ENCODE data around the gene CXCL1.

Gene CXCL1

DNA sequence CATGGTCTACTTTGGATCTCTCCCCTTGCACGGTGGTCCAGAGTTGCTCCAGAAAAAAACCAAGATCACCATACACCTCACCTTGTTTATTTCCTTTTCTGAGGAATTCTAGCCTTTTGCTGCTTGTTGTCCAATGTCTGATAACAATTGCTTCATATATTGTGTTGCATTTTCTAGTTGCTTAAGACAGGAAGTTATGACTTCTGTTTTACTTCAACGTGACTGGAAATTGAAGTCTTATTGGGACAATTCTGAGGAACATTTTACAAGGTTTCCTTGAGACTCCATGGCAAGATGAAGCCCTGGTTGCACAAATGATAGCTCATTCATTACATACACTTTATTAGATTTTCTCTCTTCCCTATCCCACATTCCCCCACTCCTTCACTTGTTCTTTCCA is 5.2 kb downstream of the CXCL1 start:
- Histone ChIP-seq H3K9ac (ENCODE audit: insufficient read length) (no peak overlapping the region), H3K27ac (no peak overlapping the region), H3K9me3 (ENCODE audit: low read depth, low read length) (no peaks in the 10 kb centered on the region), H3K4me3 (no peak overlapping the region), H3K36me3 (ENCODE audit: insufficient read depth, low read length) (no peaks in the 10 kb centered on the region)
- DNase-seq (ENCODE audit: low read depth, low spot score): no peak
- TF ChIP-seq EZH2 (IDR thresholded peaks at IDR 0.05) (no peak), FOXP2 (optimal IDR thresholded peaks at IDR 0.05; ENCODE audit: control extremely low read depth, extremely low read length, insufficient read depth) (no peak), POLR2AphosphoS5 (IDR thresholded peaks at IDR 0.05; ENCODE audit: borderline replicate concordance, low read depth, low read length) (no peak)

DNA sequence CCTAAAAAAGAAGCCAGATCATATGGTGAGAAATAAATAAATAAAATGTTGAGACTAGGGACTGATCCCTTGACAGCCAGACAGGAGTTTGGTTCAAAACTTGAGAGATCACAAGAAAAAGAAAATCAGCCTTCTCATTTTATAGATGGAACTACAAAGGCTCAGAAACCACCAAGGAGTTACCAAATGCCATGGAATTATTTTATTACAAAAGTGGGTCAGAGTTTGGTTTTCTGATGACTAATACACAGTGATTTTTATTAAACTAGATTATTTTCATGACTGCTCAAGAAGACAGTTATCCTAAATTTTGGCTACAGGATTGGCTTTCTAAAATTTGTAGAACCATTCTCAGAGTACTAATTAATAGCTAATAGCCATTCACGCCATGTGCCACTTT is 6.2 kb downstream of the CXCL1 start:
- TF ChIP-seq EZH2 (IDR thresholded peaks at IDR 0.05) (no peak), FOXP2 (optimal IDR thresholded peaks at IDR 0.05; ENCODE audit: control extremely low read depth, extremely low read length, insufficient read depth) (no peak), POLR2AphosphoS5 (IDR thresholded peaks at IDR 0.05; ENCODE audit: borderline replicate concordance, low read depth, low read length) (no peak)
- H3K36me3 ChIP-seq (ENCODE audit: insufficient read depth, low read length): no peaks in the 10 kb centered on the region
- no peak overlapping the region for H3K4me3 ChIP-seq
- no peak overlapping the region for H3K9ac ChIP-seq (ENCODE audit: insufficient read length)
- DNase-seq (ENCODE audit: low read depth, low spot score): no peak
- H3K9me3 ChIP-seq (ENCODE audit: low read depth, low read length): no peaks in the 10 kb centered on the region
- no peak overlapping the region for H3K27ac ChIP-seq

DNA sequence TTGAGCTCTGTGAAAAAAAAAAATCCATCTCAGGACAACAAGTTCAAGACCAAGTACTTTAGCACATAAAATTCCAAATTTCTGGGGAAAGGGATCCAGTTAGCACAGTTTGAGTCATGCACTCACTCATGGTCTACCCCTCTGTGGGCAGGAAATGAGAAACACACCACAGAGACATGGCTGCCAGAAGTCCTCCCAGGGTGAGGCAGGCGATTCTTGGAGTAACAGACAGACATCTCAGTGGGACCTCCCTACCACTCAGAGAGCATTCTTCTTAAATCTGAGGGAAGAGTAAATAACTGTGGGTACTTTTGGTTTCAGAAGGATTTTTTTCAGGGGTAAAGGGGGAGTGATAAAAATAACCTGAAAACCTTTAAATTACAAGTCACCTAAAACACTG is 14.1 kb downstream of the CXCL1 start:
- no peak overlapping the region for H3K4me3 ChIP-seq
- H3K36me3 ChIP-seq (ENCODE audit: insufficient read depth, low read length): no peaks in the 10 kb centered on the region
- H3K9me3 ChIP-seq (ENCODE audit: low read depth, low read length): no peaks in the 10 kb centered on the region
- no peak for DNase-seq (ENCODE audit: low read depth, low spot score)
- TF ChIP-seq POLR2AphosphoS5 (IDR thresholded peaks at IDR 0.05; ENCODE audit: borderline replicate concordance, low read depth, low read length): no peak
- TF ChIP-seq EZH2 (IDR thresholded peaks at IDR 0.05): no peak
- no peak for TF ChIP-seq FOXP2 (optimal IDR thresholded peaks at IDR 0.05; ENCODE audit: control extremely low read depth, extremely low read length, insufficient read depth)
- H3K9ac ChIP-seq (ENCODE audit: insufficient read length): no peak overlapping the region
- no peak overlapping the region for H3K27ac ChIP-seq

DNA sequence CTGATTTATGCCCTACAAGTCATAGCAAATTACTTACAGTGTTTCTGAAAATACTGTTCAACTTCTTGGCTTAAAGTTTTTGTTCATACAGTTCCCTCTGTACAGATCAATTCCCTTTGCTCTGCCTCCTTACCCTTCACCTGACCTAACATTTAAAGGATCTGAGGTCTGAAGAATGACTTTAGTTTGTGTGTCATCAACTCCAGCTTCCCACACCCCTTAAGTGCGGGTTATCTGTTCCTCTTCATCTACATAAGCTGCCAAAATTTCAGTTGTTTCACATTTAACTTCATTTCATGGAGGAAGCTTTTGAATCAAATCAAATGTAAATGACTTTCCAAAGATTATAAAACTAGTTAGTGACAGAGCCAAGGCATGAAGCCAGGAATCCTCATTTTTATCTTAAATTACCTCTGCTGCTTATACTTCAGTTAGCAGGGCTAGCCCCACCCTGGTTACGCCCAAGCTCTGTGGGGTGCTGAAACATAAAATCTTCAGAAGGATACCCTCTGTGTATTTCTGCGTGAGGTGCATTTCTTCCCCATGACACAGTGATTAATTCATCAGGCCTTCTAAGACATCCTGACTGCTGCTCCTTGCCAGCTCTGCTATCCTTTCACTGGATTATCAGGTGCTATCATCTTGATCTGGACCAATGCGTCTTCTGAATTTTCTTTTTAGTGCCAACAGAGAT is 16.5 kb downstream of the CXCL1 start:
- Histone ChIP-seq H3K9ac (ENCODE audit: insufficient read length) (no peak overlapping the region), H3K27ac (no peak overlapping the region), H3K9me3 (ENCODE audit: low read depth, low read length) (no peaks in the 10 kb centered on the region), H3K4me3 (peak overlapping the region; percentile 11; the same call in 1 of the 2 replicates), H3K36me3 (ENCODE audit: insufficient read depth, low read length) (no peaks in the 10 kb centered on the region)
- no peak for DNase-seq (ENCODE audit: low read depth, low spot score)
- TF ChIP-seq POLR2AphosphoS5 (IDR thresholded peaks at IDR 0.05; ENCODE audit: borderline replicate concordance, low read depth, low read length): no peak
- no peak for TF ChIP-seq FOXP2 (optimal IDR thresholded peaks at IDR 0.05; ENCODE audit: control extremely low read depth, extremely low read length, insufficient read depth)
- no peak for TF ChIP-seq EZH2 (IDR thresholded peaks at IDR 0.05)

- no peak overlapping the region for H3K27ac ChIP-seq
- no peak overlapping the region for H3K4me3 ChIP-seq
- no peak for DNase-seq (ENCODE audit: low read depth, low spot score)
- no peaks in the 10 kb centered on the region for H3K36me3 ChIP-seq (ENCODE audit: insufficient read depth, low read length)
- no peaks in the 10 kb centered on the region for H3K9me3 ChIP-seq (ENCODE audit: low read depth, low read length)
- TF ChIP-seq FOXP2 (optimal IDR thresholded peaks at IDR 0.05; ENCODE audit: control extremely low read depth, extremely low read length, insufficient read depth) (no peak), POLR2AphosphoS5 (IDR thresholded peaks at IDR 0.05; ENCODE audit: borderline replicate concordance, low read depth, low read length) (no peak), EZH2 (IDR thresholded peaks at IDR 0.05) (no peak)
- H3K9ac ChIP-seq (ENCODE audit: insufficient read length): no peak overlapping the region
Measured at GRCh38 chr4:73891326-73891725, 22.1 kb downstream of the CXCL1 start.

DNA sequence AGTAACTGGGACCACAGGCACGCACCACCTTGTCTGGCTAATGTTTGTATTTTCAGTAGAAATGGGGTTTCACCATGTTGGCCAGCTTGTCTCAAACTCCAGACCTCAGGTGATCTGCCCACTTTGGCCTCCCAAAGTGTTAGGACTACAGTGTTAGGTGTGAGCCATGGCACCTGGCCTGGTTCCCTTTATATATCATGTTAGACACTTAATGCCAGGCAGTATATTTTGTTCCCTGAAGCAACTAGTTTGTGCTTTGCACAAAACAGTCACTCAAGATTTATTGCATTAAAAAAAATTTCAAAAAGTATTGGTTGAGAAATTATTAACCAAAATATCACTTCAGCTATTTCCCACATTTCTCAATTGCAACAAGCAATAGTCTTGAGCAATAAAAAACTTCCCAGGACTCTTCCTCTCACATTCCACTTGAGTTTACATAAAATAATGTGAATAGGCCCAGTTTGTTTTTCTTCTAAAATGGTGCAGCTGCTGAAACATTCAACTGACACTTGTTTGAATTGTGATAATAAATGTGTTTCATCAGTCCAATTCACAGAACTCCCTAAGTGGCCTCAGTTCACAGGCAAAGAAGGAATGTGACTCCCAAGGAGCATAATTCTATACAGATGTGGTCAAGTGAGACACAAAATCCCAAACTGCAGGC is 22.7 kb downstream of the CXCL1 start:
- Histone ChIP-seq H3K4me3 (no peak overlapping the region), H3K36me3 (ENCODE audit: insufficient read depth, low read length) (no peaks in the 10 kb centered on the region), H3K9ac (ENCODE audit: insufficient read length) (no peak overlapping the region), H3K9me3 (ENCODE audit: low read depth, low read length) (no peaks in the 10 kb centered on the region), H3K27ac (no peak overlapping the region)
- no peak for DNase-seq (ENCODE audit: low read depth, low spot score)
- TF ChIP-seq EZH2 (IDR thresholded peaks at IDR 0.05) (no peak), POLR2AphosphoS5 (IDR thresholded peaks at IDR 0.05; ENCODE audit: borderline replicate concordance, low read depth, low read length) (no peak), FOXP2 (optimal IDR thresholded peaks at IDR 0.05; ENCODE audit: control extremely low read depth, extremely low read length, insufficient read depth) (no peak)

- no peak for DNase-seq (ENCODE audit: low read depth, low spot score)
- no peak overlapping the region for H3K27ac ChIP-seq
- no peak overlapping the region for H3K4me3 ChIP-seq
- no peak for TF ChIP-seq EZH2 (IDR thresholded peaks at IDR 0.05)
- no peaks in the 10 kb centered on the region for H3K9me3 ChIP-seq (ENCODE audit: low read depth, low read length)
- H3K9ac ChIP-seq (ENCODE audit: insufficient read length): no peak overlapping the region
- H3K36me3 ChIP-seq (ENCODE audit: insufficient read depth, low read length): no peaks in the 10 kb centered on the region
Measured at GRCh38 chr4:73892966-73893365, 23.8 kb downstream of the CXCL1 start.

GRCh38 chr4:73894001-73894400 is 24.8 kb downstream of the CXCL1 start:
- no peak overlapping the region for H3K4me3 ChIP-seq
- no peak overlapping the region for H3K9ac ChIP-seq (ENCODE audit: insufficient read length)
- H3K36me3 ChIP-seq (ENCODE audit: insufficient read depth, low read length): no peaks in the 10 kb centered on the region
- TF ChIP-seq EZH2 (IDR thresholded peaks at IDR 0.05): no peak
- TF ChIP-seq FOXP2 (optimal IDR thresholded peaks at IDR 0.05; ENCODE audit: control extremely low read depth, extremely low read length, insufficient read depth): no peak
- TF ChIP-seq POLR2AphosphoS5 (IDR thresholded peaks at IDR 0.05; ENCODE audit: borderline replicate concordance, low read depth, low read length): no peak
- H3K9me3 ChIP-seq (ENCODE audit: low read depth, low read length): no peaks in the 10 kb centered on the region
- DNase-seq (ENCODE audit: low read depth, low spot score): no peak
- no peak overlapping the region for H3K27ac ChIP-seq
